Measurements from ENCODE around the gene ITGA6. TPM values are rescaled to one million over a fixed set of nuclear protein-coding genes. Genes with fewer than 3 reads are reported as not detected.

Gene ITGA6
- total and polyA plus RNA-seq, 2 experiments from 2014 or later, result 32.9 to 124 TPM

- TF ChIP-seq REST (IDR thresholded peaks at IDR 0.05; ENCODE audit: unreplicated experiment) (no peak), EZH2phosphoT487 (IDR thresholded peaks at IDR 0.05; ENCODE audit: unreplicated experiment) (no peak)
Observed at GRCh38 chr2:172402198-172402597, 25.2 kb upstream of the ITGA6 start (continued).

GRCh38 chr2:172403402-172403801 is 24.0 kb upstream of the ITGA6 start:
- H3K27ac ChIP-seq (ENCODE audit: low read depth), result no peak overlapping the region
- no peaks in the 10 kb centered on the region for H3K79me2 ChIP-seq (replicated peaks; ENCODE audit: insufficient read depth)
- Mint-ChIP-seq H3K9me3 (no peaks in the 10 kb centered on the region), H3K4me3 (no peak overlapping the region), H3K36me3 (ENCODE audit: low read depth) (no peaks in the 10 kb centered on the region), H3K27ac (no peak overlapping the region), H3K27me3 (ENCODE audit: insufficient read depth, low read depth, poor library complexity) (peaks cover 4% of the 10 kb centered on the region), H3K4me1 (peaks cover 11% of the 10 kb centered on the region; the same call in 2 of the 3 replicates)
- no peaks in the 10 kb centered on the region for H3F3A ChIP-seq (replicated peaks; ENCODE audit: low read depth)
- H3K9me2 ChIP-seq (ENCODE audit: insufficient read depth), result peaks cover 4% of the 10 kb centered on the region; the same call in 1 of the 2 replicates
- H3K27me3 ChIP-seq (ENCODE audit: insufficient read depth), result no peaks in the 10 kb centered on the region
- TF ChIP-seq ZNF331 (CRISPR knock-in tag; IDR thresholded peaks at IDR 0.05; ENCODE audit: low read depth) (no peak), ZNF462 (CRISPR knock-in tag; IDR thresholded peaks at IDR 0.05) (no peak), EZH2 (IDR thresholded peaks at IDR 0.05; ENCODE audit: low read depth, unreplicated experiment) (no peak), CREB1 (CRISPR knock-in tag; IDR thresholded peaks at IDR 0.05; ENCODE audit: low read depth) (no peak), POLR2AphosphoS5 (IDR thresholded peaks at IDR 0.05; ENCODE audit: low read depth) (no peak), STAT1 (IDR thresholded peaks at IDR 0.05; ENCODE audit: unreplicated experiment) (no peak), EZH2phosphoT487 (IDR thresholded peaks at IDR 0.05; ENCODE audit: unreplicated experiment) (no peak), ETS1 (IDR thresholded peaks at IDR 0.05) (no peak), ZNF114 (CRISPR knock-in tag; IDR thresholded peaks at IDR 0.05) (no peak), REST (IDR thresholded peaks at IDR 0.05; ENCODE audit: unreplicated experiment) (no peak)
- no peak overlapping the region for H3K4me3 ChIP-seq
- ATAC-seq (no peak), DNase-seq (ENCODE audit: low spot score) (no peak)
- no peak overlapping the region for H3K4me2 ChIP-seq
- 0 out of 2 replicates have a peak overlapping the region, but pooled peaks have one; percentile 1 for H2AFZ ChIP-seq
- H3K36me3 ChIP-seq (ENCODE audit: insufficient read depth), result no peaks in the 10 kb centered on the region
- no peaks in the 10 kb centered on the region for H4K20me1 ChIP-seq (replicated peaks; ENCODE audit: insufficient read depth)
- H3K4me1 ChIP-seq (ENCODE audit: insufficient read depth), result no peaks in the 10 kb centered on the region

Measured in GM23338 (cell line).